Aorta (tissue), 5 donors: ENCODE measurements around the gene PPP1R3E. TPM values are rescaled to one million over a fixed set of nuclear protein-coding genes. Genes with fewer than 3 reads are reported as not detected.

ENCODE experiments used
- ATAC-seq: fragments of 200-7000 bp; cut with Tn5 transposase; one replicate; pipeline ENCODE4 v1.9.1; 2022; ENCODE audit warnings: moderate library complexity; ENCODE audit not compliant: low FRiP score
- DNase-seq, 2 donors: peaks; one replicate each; pipeline ENCODE4 v3.0.0-alpha.2; 2020
- H3K27ac ChIP-seq, 2 donors: one replicate each; pipeline ENCODE4 v1.5.1; 2013; ENCODE audit warnings: low read length in 2 of 2, mild to moderate bottlenecking in 2 of 2, moderate library complexity in 2 of 2, control low read depth in 1 of 2, inconsistent platforms in 1 of 2, low read depth in 1 of 2
- H3K27me3 ChIP-seq, 2 donors: one replicate each; pipeline ENCODE4 v1.6.1; 2013; ENCODE audit warnings: control low read depth in 1 of 2, low read length in 1 of 2, mild to moderate bottlenecking in 1 of 2, moderate library complexity in 1 of 2; ENCODE audit not compliant: insufficient read depth in 2 of 2, control insufficient read depth in 1 of 2
- H3K36me3 ChIP-seq, 2 donors: one replicate each; pipeline ENCODE4 v1.6.1; 2013; ENCODE audit warnings: control low read depth in 1 of 2, low read length in 1 of 2, mild to moderate bottlenecking in 1 of 2; ENCODE audit not compliant: insufficient read depth in 2 of 2, control insufficient read depth in 1 of 2
- H3K4me1 ChIP-seq, 2 donors: one replicate each; pipeline ENCODE4 v1.6.1; 2013; ENCODE audit warnings: low read length in 2 of 2, control low read depth in 1 of 2, mild to moderate bottlenecking in 1 of 2, moderate library complexity in 1 of 2; ENCODE audit not compliant: insufficient read depth in 2 of 2, control insufficient read depth in 1 of 2
- H3K4me3 ChIP-seq, 2 donors: one replicate each; pipeline ENCODE4 v1.5.1; 2013; ENCODE audit warnings: low read length in 2 of 2, control low read depth in 1 of 2, mild to moderate bottlenecking in 1 of 2
- H3K9me3 ChIP-seq: one replicate; pipeline ENCODE4 v1.6.1; 2013; ENCODE audit warnings: mild to moderate bottlenecking, low read length; ENCODE audit not compliant: control insufficient read depth
- WGBS, 2 donors: extraction: QIAGEN DNeasy Blood & Tissue Kit; methylation state at CpG; one replicate each; pipeline ENCODE4 v1.1.7; 2013; 5-methylcytosine and 5-hydroxymethylcytosine counted together
- intact Hi-C, 2 donors: fragments of 100-400 bp; cut with DNase I; formaldehyde crosslinking; loops; one replicate each; pipeline versions ENCODE4 v1.14.2 to v1.15.0; 2022
- long read RNA-seq, 2 donors: library from polyadenylated mRNA; unstranded; transcript quantifications; one replicate each; pipeline ENCODE4 v2.0.0, GENCODE V29; 2020 to 2021
- polyA plus RNA-seq, 2 donors: library from polyadenylated mRNA; stranded (reverse); fragments of 200-250 nt; gene quantifications; one replicate each; pipeline ENCODE4 v1.2.3, GENCODE V29; 2013
- total RNA-seq, 2 donors: library from RNA; stranded (reverse); fragmentation: NEBNext Ultra II Directional; extraction: Animal tissue kit (Norgen Biotek cat#: 25700); gene quantifications; one replicate each; pipeline ENCODE4 v1.2.1, GENCODE V29; 2021
- donor health status: healthy with polysubstance abuse.
- donor health status: Bipolar disorder and iron deficiency.
- donor health status: DM: no; HTN: no; CAD: no.
- donor health status: DM: no; HTN: no; CAD: no.
- donor health status: DM: yes; HTN: yes; CAD: no.

PPP1R3E gene
- total RNA-seq (10 to 100 TPM in 1 of 2 donors, 1 to 10 TPM in 1; 9.3 to 13.8 TPM), polyA plus RNA-seq (10 to 100 TPM in 1 of 2 donors, 1 to 10 TPM in 1; 4.9 to 13.3 TPM)
- long read RNA-seq, donor 1, partial matches to known transcripts, result 0 of 2 reads
- long read RNA-seq, donor 1, other reads (novel, unspliced or antisense), result 1 of 2 reads
- long read RNA-seq, donor 2, partial matches to known transcripts, result 1 of 7 reads
- long read RNA-seq, donor 2, other reads (novel, unspliced or antisense), result 6 of 7 reads

- Histone ChIP-seq H3K27ac (peak within 1 kb of the TSS in 1 of 2 donors; percentile 98), H3K4me3 (peak within 1 kb of the TSS; percentile 44 to 73), H3K9me3 (no peaks in the 10 kb centered on the region), H3K27me3 (no peaks in the 10 kb centered on the region), H3K36me3 (no peaks in the 10 kb centered on the region), H3K4me1 (peaks cover 0 to 2% of the 10 kb centered on the region in 2 donors)
- intact Hi-C loops, result no loop called here
- WGBS, 2 donors, result 3% methylated on average over 66 to 81 of the region's 81 CpGs
- ATAC-seq, result peak; percentile 71
- DNase-seq, result peak; percentile 80 to 90
These were observed at the start of gene PPP1R3E for GRCh38 chr14:23302290-23303225. Gene PPP1R3E, minus strand, starts transcription at chr14:23302859. Its CDS starts 283 bp downstream, at chr14:23302576.

DNA sequence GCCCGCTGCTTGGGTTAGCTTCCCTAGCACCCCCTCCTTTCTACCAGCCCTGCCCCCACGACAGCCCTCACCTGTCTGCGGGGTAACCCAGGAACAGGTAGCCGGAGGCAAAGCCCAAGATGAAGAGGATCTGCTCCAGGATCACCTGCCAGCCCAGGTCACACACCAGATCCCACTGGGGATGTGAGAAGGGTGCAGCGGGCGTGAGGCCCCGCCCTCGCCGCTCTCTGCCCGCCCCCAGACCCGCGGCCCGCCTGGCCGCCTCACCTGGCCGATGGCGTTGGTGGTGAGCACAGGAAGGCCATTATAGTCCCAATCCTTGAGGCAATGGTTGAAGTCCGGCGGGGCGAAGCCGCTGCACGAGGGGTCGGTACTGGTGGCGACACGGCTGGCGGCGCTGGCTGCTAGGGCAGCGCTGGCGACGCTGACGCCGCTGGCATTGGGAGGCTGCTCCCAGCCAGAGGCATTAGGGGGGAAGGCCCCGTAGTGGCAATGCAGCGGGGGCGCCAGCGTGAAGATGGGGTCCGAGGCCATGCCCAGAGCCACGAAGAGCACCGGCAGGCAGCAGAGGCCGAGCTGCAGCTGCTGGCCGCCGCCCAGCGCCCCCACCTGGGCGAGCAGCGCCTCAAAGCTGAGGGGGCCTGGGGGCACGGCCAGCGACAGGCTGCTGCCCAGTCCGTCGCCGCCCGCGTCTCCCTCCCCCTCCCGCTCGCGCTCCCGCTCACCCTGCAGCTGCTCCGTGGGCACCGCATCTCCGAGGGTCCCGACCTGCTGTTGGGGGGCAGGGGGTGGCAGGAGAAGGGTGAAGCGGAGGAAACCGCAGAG is 49.2 kb upstream of the PPP1R3E start:
- DNase-seq, result peak in 1 of 2 donors; percentile 77

DNA sequence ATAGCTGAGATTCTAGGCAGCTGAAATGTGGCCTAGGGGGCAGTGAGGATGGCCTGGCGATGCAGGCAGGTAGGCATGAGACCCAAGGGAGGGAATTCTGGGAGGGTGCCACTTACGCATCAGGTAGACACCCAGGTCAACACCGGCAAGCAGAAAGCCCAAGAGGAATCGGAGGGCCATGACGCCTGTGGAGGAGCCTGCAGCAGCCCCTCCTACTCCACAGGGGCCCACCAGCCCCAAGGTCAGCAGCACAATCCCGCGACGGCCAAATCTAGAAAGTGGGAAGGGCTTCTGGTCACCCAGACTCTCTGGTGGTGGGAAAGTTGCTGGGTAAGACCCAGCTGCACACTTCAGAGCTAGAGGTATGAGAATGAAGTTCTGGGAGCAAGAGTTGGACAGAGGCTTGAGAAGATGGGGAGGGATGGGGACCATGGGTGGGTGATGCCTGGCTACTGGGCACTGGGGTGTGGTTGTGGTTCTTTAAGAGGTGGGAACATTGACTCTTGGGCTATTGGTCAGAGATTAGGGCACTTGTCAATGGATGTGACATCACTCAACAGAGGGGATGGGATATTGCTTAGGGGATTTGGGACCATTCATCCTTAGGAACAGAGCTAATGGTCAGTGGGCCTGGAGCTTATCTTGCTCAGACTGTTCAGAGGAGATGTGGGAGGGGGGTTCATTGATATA is 46.6 kb upstream of the PPP1R3E start:
- no peak overlapping the region for H3K27ac ChIP-seq
- no peak for ATAC-seq
- no peak overlapping the region for H3K4me3 ChIP-seq
- no peaks in the 10 kb centered on the region for H3K4me1 ChIP-seq
- intact Hi-C loops, result no loop called here
- WGBS, 2 donors, result 88 to 91% methylated on average over 8 of the region's 8 CpGs
- no peaks in the 10 kb centered on the region for H3K36me3 ChIP-seq
- no peaks in the 10 kb centered on the region for H3K27me3 ChIP-seq
- no peak for DNase-seq
- no peaks in the 10 kb centered on the region for H3K9me3 ChIP-seq

More for the DNA sequence above, 49.2 kb upstream of the PPP1R3E start:
- H3K4me3 ChIP-seq, result peak overlapping the region; percentile 61 to 63
- H3K9me3 ChIP-seq, result no peaks in the 10 kb centered on the region
- H3K27ac ChIP-seq, result no peak overlapping the region
- 4 to 6% methylated on average over 51 to 61 of the region's 61 CpGs for WGBS, 2 donors
- H3K4me1 ChIP-seq, result no peaks in the 10 kb centered on the region
- ATAC-seq, result peak; percentile 20
- H3K36me3 ChIP-seq, result no peaks in the 10 kb centered on the region
- no peaks in the 10 kb centered on the region for H3K27me3 ChIP-seq
- intact Hi-C loops, result loop anchor here in 1 of 2 donors (10.0 kb wide), 1 partner anchor 113 kb away; the partner anchor contains the start of gene NGDN

DNA sequence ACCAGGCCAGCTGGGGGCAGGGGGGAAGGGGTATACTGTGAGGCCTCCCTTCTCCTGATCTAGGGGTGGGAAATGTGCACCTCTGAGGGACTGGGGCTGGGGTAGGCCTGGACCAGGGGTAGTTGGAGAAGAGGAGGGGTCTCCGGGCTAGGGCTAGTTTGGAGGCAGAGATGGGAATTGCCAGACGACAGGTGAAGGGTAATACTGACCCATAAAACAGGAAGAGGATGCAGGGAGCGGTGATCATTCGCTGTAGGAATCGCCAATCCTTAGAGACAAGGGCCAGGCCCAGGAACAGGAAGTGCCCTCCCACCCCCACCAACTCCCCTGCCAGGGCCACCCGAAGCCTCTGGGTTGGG is 45.6 kb upstream of the PPP1R3E start:
- no peaks in the 10 kb centered on the region for H3K4me1 ChIP-seq
- ATAC-seq (no peak), DNase-seq (no peak)
- H3K27ac ChIP-seq, result no peak overlapping the region
- H3K9me3 ChIP-seq, result no peaks in the 10 kb centered on the region
- H3K36me3 ChIP-seq, result no peaks in the 10 kb centered on the region
- H3K27me3 ChIP-seq, result no peaks in the 10 kb centered on the region
- WGBS, 2 donors, result 89 to 91% methylated on average over 6 of the region's 6 CpGs
- no peak overlapping the region for H3K4me3 ChIP-seq
- intact Hi-C loops, result no loop called here

- DNase-seq, result no peak
- ATAC-seq, result no peak
- no peaks in the 10 kb centered on the region for H3K4me1 ChIP-seq
- H3K36me3 ChIP-seq, result no peaks in the 10 kb centered on the region
- H3K27ac ChIP-seq, result no peak overlapping the region
- intact Hi-C loops, result no loop called here
- H3K9me3 ChIP-seq, result no peaks in the 10 kb centered on the region
- no peaks in the 10 kb centered on the region for H3K27me3 ChIP-seq
- WGBS, 2 donors, result 91 to 93% methylated on average over 19 of the region's 19 CpGs
- H3K4me3 ChIP-seq, result no peak overlapping the region
These were observed 45.0 kb upstream of the PPP1R3E start for GRCh38 chr14:23347406-23348296.

GRCh38 chr14:23346693-23347405 is 44.2 kb upstream of the PPP1R3E start:
- no peak overlapping the region for H3K27ac ChIP-seq
- H3K36me3 ChIP-seq, result no peaks in the 10 kb centered on the region
- H3K27me3 ChIP-seq, result no peaks in the 10 kb centered on the region
- no peak for ATAC-seq
- 83 to 84% methylated on average over 26 to 27 of the region's 27 CpGs for WGBS, 2 donors
- intact Hi-C loops, result no loop called here
- H3K4me1 ChIP-seq, result no peaks in the 10 kb centered on the region
- DNase-seq, result no peak
- no peak overlapping the region for H3K4me3 ChIP-seq
- H3K9me3 ChIP-seq, result no peaks in the 10 kb centered on the region

- 78 to 80% methylated on average over 12 to 13 of the region's 13 CpGs for WGBS, 2 donors
- intact Hi-C loops, result no loop called here
- Histone ChIP-seq H3K36me3 (no peaks in the 10 kb centered on the region), H3K27me3 (no peaks in the 10 kb centered on the region), H3K27ac (no peak overlapping the region), H3K4me1 (no peaks in the 10 kb centered on the region), H3K9me3 (no peaks in the 10 kb centered on the region), H3K4me3 (no peak overlapping the region)
- ATAC-seq (no peak), DNase-seq (no peak)
These were observed 43.5 kb upstream of the PPP1R3E start for GRCh38 chr14:23345987-23346692.
